DOHH2 (cell line): ENCODE data around the gene TTC12.

ENCODE experiments used
- CTCF ChIP-seq: fragments of 200-600 bp; sonication (generic); IDR thresholded peaks from one replicate; pipeline ENCODE4 v1.5.1; 2014; ENCODE audit warnings: antibody characterized with exemption, mild to moderate bottlenecking, low read depth, low read length; ENCODE audit not compliant: poor library complexity, severe bottlenecking
- EZH2phosphoT487 ChIP-seq: fragments of 200-600 bp; sonication (generic); IDR thresholded peaks from 2 replicates; pipeline ENCODE4 v1.6.1; 2017; ENCODE audit warnings: borderline replicate concordance, mild to moderate bottlenecking, antibody characterized with exemption, low read length, moderate library complexity, mixed read lengths

DNA sequence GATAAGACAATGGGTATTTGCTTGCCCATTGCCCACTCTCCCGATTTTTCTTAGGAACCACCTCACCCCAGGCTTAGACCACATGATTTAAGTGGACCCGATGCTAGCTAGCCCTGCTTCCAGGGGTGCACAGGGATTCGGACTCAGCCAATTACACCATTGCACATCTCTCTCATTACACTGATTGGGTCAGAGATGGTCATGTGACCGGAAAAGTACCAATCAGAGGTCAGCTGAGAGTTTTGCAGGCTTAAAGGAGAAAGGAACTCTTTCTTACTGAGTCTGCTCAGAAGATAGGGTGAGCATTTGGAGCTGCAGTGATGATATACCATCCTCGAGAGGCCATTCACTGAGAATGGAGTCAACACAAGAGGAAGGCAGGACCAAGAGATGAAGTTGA is 61.0 kb downstream of the TTC12 start:
- TF ChIP-seq CTCF (no peak), EZH2phosphoT487 (no peak)
